Mesenchymal stem cell (in vitro differentiated cells and primary cell): ENCODE data around the gene CCDC195.

Experiments
- DNase-seq: peaks from one replicate; pipeline ENCODE4 v3.0.0-alpha.2; 2013
- H2AFZ ChIP-seq: one replicate; pipeline ENCODE4 v1.6.1; 2013; ENCODE audit warnings: low read depth, mild to moderate bottlenecking, control low read depth, inconsistent platforms, low read length, moderate library complexity
- H2AK5ac ChIP-seq: 2 replicates; pipeline ENCODE4 v1.6.1; 2013; ENCODE audit warnings: low read length, moderate library complexity, mild to moderate bottlenecking, inconsistent platforms; ENCODE audit not compliant: severe bottlenecking
- H2BK120ac ChIP-seq: one replicate; pipeline ENCODE4 v1.6.1; 2013; ENCODE audit warnings: low read depth, mild to moderate bottlenecking, inconsistent platforms, low read length, moderate library complexity
- H2BK12ac ChIP-seq, 2 experiments: one replicate each; pipeline ENCODE4 v1.6.1; 2013; ENCODE audit warnings: inconsistent platforms in 2 of 2, low read length in 2 of 2, mild to moderate bottlenecking in 2 of 2, moderate library complexity in 2 of 2, control low read depth in 1 of 2
- H2BK15ac ChIP-seq: one replicate; pipeline ENCODE4 v1.6.1; 2013; ENCODE audit warnings: mild to moderate bottlenecking, low read depth, inconsistent platforms; ENCODE audit not compliant: poor library complexity, severe bottlenecking
- H2BK5ac ChIP-seq: 2 replicates; pipeline ENCODE4 v1.6.1; 2013; ENCODE audit warnings: low read depth, mild to moderate bottlenecking, low read length, control low read depth, inconsistent platforms; ENCODE audit not compliant: poor library complexity, severe bottlenecking
- H3K14ac ChIP-seq, 2 experiments: one replicate each; pipeline ENCODE4 v1.6.1; 2013; ENCODE audit warnings: inconsistent platforms in 2 of 2, low read length in 2 of 2, control low read depth in 1 of 2, mild to moderate bottlenecking in 1 of 2, moderate library complexity in 1 of 2
- H3K18ac ChIP-seq, 2 experiments: one replicate each; pipeline ENCODE4 v1.6.1; 2013; ENCODE audit warnings: inconsistent platforms in 2 of 2, low read length in 2 of 2, control low read depth in 1 of 2, low read depth in 1 of 2, mild to moderate bottlenecking in 1 of 2
- H3K23ac ChIP-seq, 2 experiments: one replicate each; pipeline ENCODE4 v1.6.1; 2013; ENCODE audit warnings: inconsistent platforms in 2 of 2, low read length in 2 of 2, mild to moderate bottlenecking in 2 of 2, moderate library complexity in 2 of 2, control low read depth in 1 of 2
- H3K27ac ChIP-seq: 2 replicates; pipeline ENCODE4 v1.5.1; 2013; ENCODE audit warnings: mild to moderate bottlenecking, moderate library complexity, low read length, control low read depth, inconsistent platforms; ENCODE audit not compliant: poor library complexity, severe bottlenecking
- H3K27me3 ChIP-seq, 2 experiments: 2 replicates each; pipeline versions ENCODE4 v1.6.1 to v1.7.0; 2013; ENCODE audit warnings: low read length in 2 of 2, mild to moderate bottlenecking in 2 of 2, moderate library complexity in 2 of 2, control low read depth in 1 of 2, inconsistent platforms in 1 of 2; ENCODE audit not compliant: control insufficient read depth in 1 of 2, insufficient read depth in 1 of 2
- H3K36me3 ChIP-seq, 2 experiments: 2 replicates each; pipeline versions ENCODE4 v1.6.1 to v1.7.0; 2013; ENCODE audit warnings: low read length in 2 of 2, control low read depth in 1 of 2, inconsistent platforms in 1 of 2, low read depth in 1 of 2, mild to moderate bottlenecking in 1 of 2; ENCODE audit not compliant: insufficient read depth in 2 of 2, control insufficient read depth in 1 of 2
- H3K4ac ChIP-seq, 2 experiments: one replicate each; pipeline ENCODE4 v1.6.1; 2013; ENCODE audit warnings: inconsistent platforms in 2 of 2, low read length in 2 of 2, mild to moderate bottlenecking in 2 of 2, moderate library complexity in 2 of 2, control low read depth in 1 of 2, low read depth in 1 of 2
- H3K4me1 ChIP-seq: 2 replicates; pipeline ENCODE4 v1.6.1; 2013; ENCODE audit warnings: low read depth, low read length, control low read depth; ENCODE audit not compliant: control insufficient read depth, insufficient read depth
- H3K4me2 ChIP-seq: 2 replicates; pipeline ENCODE4 v1.6.1; 2013; ENCODE audit warnings: low read length, mild to moderate bottlenecking, inconsistent platforms; ENCODE audit not compliant: poor library complexity, severe bottlenecking
- H3K4me3 ChIP-seq, 2 experiments: 2 replicates each; pipeline versions ENCODE4 v1.5.1 to v1.7.0; 2013; ENCODE audit warnings: low read length in 2 of 2, mild to moderate bottlenecking in 2 of 2, control low read depth in 1 of 2, low read depth in 1 of 2; ENCODE audit not compliant: insufficient read depth in 1 of 2
- H3K79me1 ChIP-seq: replicated peaks from 2 replicates; pipeline ENCODE4 v1.6.1; 2013; ENCODE audit warnings: mild to moderate bottlenecking, control low read depth, low read length, inconsistent platforms; ENCODE audit not compliant: poor library complexity, severe bottlenecking
- H3K9ac ChIP-seq: 2 replicates; pipeline ENCODE4 v1.7.0; 2013; ENCODE audit warnings: mild to moderate bottlenecking, low read length, moderate library complexity
- H3K9me3 ChIP-seq: 2 replicates; pipeline ENCODE4 v1.7.0; 2013; ENCODE audit warnings: mild to moderate bottlenecking, low read length; ENCODE audit not compliant: control insufficient read depth
- H4K8ac ChIP-seq: one replicate; pipeline ENCODE4 v1.6.1; 2013; ENCODE audit warnings: inconsistent platforms, mild to moderate bottlenecking, low read length, moderate library complexity
- H4K91ac ChIP-seq: one replicate; pipeline ENCODE4 v1.6.1; 2013; ENCODE audit warnings: mild to moderate bottlenecking, low read length, inconsistent platforms
- WGBS: methylation state at CpG from one replicate; pipeline ENCODE4 v1.1.7; 2013; ENCODE audit warnings: mixed read lengths; 5-methylcytosine and 5-hydroxymethylcytosine counted together

The CCDC195 gene

GRCh38 chr2:224716921-224717320, 756 bp upstream of the CCDC195 start:
- Histone ChIP-seq H3K9ac (no peak overlapping the region), H3K4me2 (no peak overlapping the region), H3K27me3 (no peaks in the 10 kb centered on the region), H2BK5ac (no peak overlapping the region), H3K79me1 (no peaks in the 10 kb centered on the region), H2BK12ac (no peak overlapping the region), H3K23ac (no peak overlapping the region), H3K9me3 (no peaks in the 10 kb centered on the region), H3K36me3 (no peaks in the 10 kb centered on the region), H3K18ac (no peak overlapping the region), H3K4ac (no peak overlapping the region), H3K27ac (no peak overlapping the region), H2AFZ (no peak overlapping the region), H2AK5ac (no peak overlapping the region), H3K4me3 (no peak overlapping the region), H2BK120ac (no peak overlapping the region), H3K14ac (no peak overlapping the region), H2BK15ac (no peak overlapping the region), H3K4me1 (peaks cover under 1% of the 10 kb centered on the region), H4K8ac (no peak overlapping the region), H4K91ac (no peak overlapping the region)
- no peak for DNase-seq
- WGBS = 86% methylated on average over 1 of the region's 2 CpGs

DNA sequence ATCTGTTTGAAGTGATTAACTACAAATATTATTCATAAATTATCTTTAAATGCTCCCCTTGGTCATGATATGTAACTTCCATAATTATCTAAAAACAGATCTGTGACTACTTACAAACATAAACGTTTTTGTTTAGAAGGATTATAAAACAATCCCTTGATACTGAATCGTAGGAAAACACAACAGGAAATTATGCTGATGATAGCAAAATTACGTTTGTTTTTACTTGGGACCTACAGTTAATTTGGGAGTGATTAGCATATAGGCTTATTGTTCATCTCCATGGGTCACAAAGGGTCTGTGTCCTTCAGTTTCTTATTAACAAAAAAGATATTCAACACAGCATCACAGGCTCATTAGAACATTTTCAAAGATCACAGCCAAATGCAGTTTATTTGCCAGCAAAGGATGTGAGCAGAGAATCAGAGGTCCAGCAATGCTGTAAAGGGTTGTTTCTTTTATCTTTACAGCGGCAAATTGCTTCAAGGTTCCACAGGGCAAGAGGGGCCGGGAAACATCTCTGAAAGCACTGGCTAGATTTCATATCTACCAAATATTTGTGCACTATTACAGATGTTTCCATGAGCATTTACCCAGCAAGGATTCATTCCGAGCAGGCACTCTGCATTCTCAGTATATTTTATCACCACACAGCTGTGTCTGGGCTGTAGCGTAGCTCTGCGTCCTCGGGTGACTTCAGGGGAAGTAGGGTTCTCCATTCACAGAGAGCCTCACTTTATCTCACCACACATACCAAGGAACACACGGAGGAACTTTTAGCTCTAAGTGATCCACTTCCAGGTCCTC, 4.1 kb downstream of the CCDC195 start:
- Histone ChIP-seq H3K4me1 (no peaks in the 10 kb centered on the region), H3K4ac (no peak overlapping the region), H4K8ac (no peak overlapping the region), H3K9me3 (no peaks in the 10 kb centered on the region), H3K9ac (peak overlapping the region; percentile 53), H3K18ac (no peak overlapping the region), H3K23ac (no peak overlapping the region), H3K79me1 (no peaks in the 10 kb centered on the region), H2BK15ac (no peak overlapping the region), H2BK120ac (no peak overlapping the region), H3K14ac (no peak overlapping the region), H3K4me3 (peak overlapping the region in 1 of 2 experiments; percentile 20), H3K36me3 (no peaks in the 10 kb centered on the region), H4K91ac (no peak overlapping the region), H3K27ac (no peak overlapping the region), H3K4me2 (no peak overlapping the region), H2BK12ac (no peak overlapping the region), H3K27me3 (no peaks in the 10 kb centered on the region), H2AK5ac (no peak overlapping the region), H2BK5ac (no peak overlapping the region), H2AFZ (no peak overlapping the region)
- no peak for DNase-seq
- 80% methylated on average over 9 of the region's 10 CpGs for WGBS

- Histone ChIP-seq H2AFZ (no peak overlapping the region), H2BK5ac (no peak overlapping the region), H2BK12ac (no peak overlapping the region), H2AK5ac (no peak overlapping the region), H3K36me3 (no peaks in the 10 kb centered on the region), H4K8ac (no peak overlapping the region), H3K23ac (no peak overlapping the region), H3K9ac (peak overlapping the region; percentile 53), H4K91ac (no peak overlapping the region), H3K14ac (no peak overlapping the region), H3K4me1 (no peaks in the 10 kb centered on the region), H3K79me1 (no peaks in the 10 kb centered on the region), H3K4me3 (no peak overlapping the region), H3K27me3 (no peaks in the 10 kb centered on the region), H3K4ac (no peak overlapping the region), H2BK120ac (no peak overlapping the region), H3K4me2 (no peak overlapping the region), H3K18ac (no peak overlapping the region), H2BK15ac (no peak overlapping the region), H3K9me3 (no peaks in the 10 kb centered on the region), H3K27ac (no peak overlapping the region)
- no peak for DNase-seq
- 84% methylated on average over 3 of the region's 3 CpGs for WGBS
These were observed 4.8 kb downstream of the CCDC195 start for GRCh38 chr2:224711381-224711780.

DNA sequence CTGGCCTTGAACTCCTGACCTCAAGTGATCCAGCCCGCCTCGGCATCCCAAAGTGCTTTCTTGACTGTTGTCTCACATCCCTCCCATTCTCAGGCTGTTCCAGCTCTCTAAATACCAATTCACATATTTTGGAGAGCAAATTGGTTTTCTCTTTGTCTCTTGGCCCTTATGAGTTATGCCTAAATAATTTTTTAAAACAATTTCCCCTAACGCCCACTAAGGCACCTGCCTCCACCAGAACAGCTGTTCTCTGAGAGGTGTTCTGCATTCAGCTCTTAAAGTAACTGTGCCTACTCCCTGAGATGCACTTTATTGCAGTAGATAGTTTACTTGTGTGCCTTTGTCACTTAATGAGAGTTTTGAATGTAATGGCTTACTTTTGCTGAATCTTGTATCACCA, 6.9 kb downstream of the CCDC195 start:
- Histone ChIP-seq H3K23ac (no peak overlapping the region), H2AFZ (no peak overlapping the region)
- WGBS = 75% methylated on average over 2 of the region's 3 CpGs

More for the DNA sequence above, 6.9 kb downstream of the CCDC195 start:
- Histone ChIP-seq H3K9ac (no peak overlapping the region), H3K9me3 (no peaks in the 10 kb centered on the region), H3K4me1 (no peaks in the 10 kb centered on the region), H2AK5ac (no peak overlapping the region), H3K18ac (no peak overlapping the region), H3K79me1 (no peaks in the 10 kb centered on the region), H3K36me3 (no peaks in the 10 kb centered on the region), H2BK5ac (no peak overlapping the region), H3K27me3 (no peaks in the 10 kb centered on the region), H2BK15ac (no peak overlapping the region), H3K4me3 (no peak overlapping the region), H4K8ac (no peak overlapping the region), H3K4ac (no peak overlapping the region), H2BK12ac (no peak overlapping the region), H4K91ac (no peak overlapping the region), H3K27ac (no peak overlapping the region), H2BK120ac (no peak overlapping the region), H3K14ac (no peak overlapping the region), H3K4me2 (no peak overlapping the region)
- no peak for DNase-seq
